B cell (primary cell): ENCODE data around the gene CXCR6. TPM values are rescaled to one million over a fixed set of nuclear protein-coding genes. Genes with fewer than 3 reads are reported as not detected.

Source experiments
- ATAC-seq: fragments of 200-7000 bp; cut with Tn5 transposase; one replicate; pipeline ENCODE4 v1.10.0; 2021; ENCODE audit warnings: low read depth, mild to moderate bottlenecking, moderate number of reproducible peaks, moderate library complexity
- CTCF ChIA-PET: fragments of 350-600 bp; sonication (Branson Sonifier 250); formaldehyde crosslinking; loops from one replicate; lab custom pipeline; 2021; ENCODE audit warnings: antibody characterized with exemption, inconsistent platforms; lab: Charles Lee
- POLR2A ChIA-PET: fragments of 350-600 bp; sonication (Branson Sonifier 250); formaldehyde crosslinking; loops from one replicate; lab custom pipeline; 2021; ENCODE audit warnings: antibody characterized with exemption; lab: Charles Lee
- DNase-seq: peaks from one replicate; pipeline ENCODE4 v3.0.0; 2013
- H2AFZ ChIP-seq: 2 replicates; pipeline ENCODE4 v1.6.1; 2012; ENCODE audit warnings: mild to moderate bottlenecking, low read depth, low read length; ENCODE audit not compliant: insufficient read depth, poor library complexity, severe bottlenecking
- H3K27ac ChIP-seq, 2 donors: 1 replicate in 1 of 2; 2 replicates in 1 of 2; pipeline ENCODE4 v1.5.1; 2012 to 2013; ENCODE audit warnings: low read length in 2 of 2, mild to moderate bottlenecking in 2 of 2, moderate library complexity in 1 of 2
- H3K27me3 ChIP-seq, 4 experiments: fragments of 200-600 bp in 1 of 4; sonication (generic) in 1 of 4; replicated peaks in 1 of 4; 1 replicate in 2 of 4; 2 replicates in 2 of 4; pipeline versions ENCODE4 v1.6.1 to v1.7.0; 2013 to 2016; ENCODE audit warnings: low read length in 3 of 4, mild to moderate bottlenecking in 2 of 4, mixed read lengths in 1 of 4, moderate library complexity in 1 of 4; ENCODE audit not compliant: insufficient read depth in 4 of 4, control insufficient read depth in 3 of 4; ENCODE audit errors: control extremely low read depth in 1 of 4
- H3K36me3 ChIP-seq, 2 experiments: replicated peaks in 1 of 2; 1 replicate in 1 of 2; 2 replicates in 1 of 2; pipeline versions ENCODE4 v1.6.1 to v1.7.1; 2013; ENCODE audit warnings: low read length in 1 of 2; ENCODE audit not compliant: insufficient read depth in 2 of 2, control insufficient read depth in 1 of 2; ENCODE audit errors: control extremely low read depth in 1 of 2, extremely low read depth in 1 of 2
- H3K4me1 ChIP-seq, 2 donors: fragments of 200-600 bp in 1 of 2; sonication (generic) in 1 of 2; 1 replicate in 1 of 2; 2 replicates in 1 of 2; pipeline versions ENCODE4 v1.5.1 to v1.6.1; 2013 to 2017; ENCODE audit warnings: low read length in 2 of 2; ENCODE audit not compliant: control insufficient read depth in 2 of 2, insufficient read depth in 2 of 2
- H3K4me2 ChIP-seq: replicated peaks from 2 replicates; pipeline ENCODE3; 2012; ENCODE audit warnings: mild to moderate bottlenecking, low read depth, low read length; ENCODE audit not compliant: poor library complexity, severe bottlenecking
- H3K4me3 ChIP-seq, 5 experiments: fragments of 200-600 bp in 1 of 5; sonication (generic) in 1 of 5; 1 replicate in 3 of 5; 2 replicates in 2 of 5; pipeline versions ENCODE4 v1.5.1 to v1.7.0; 2011 to 2016; ENCODE audit warnings: low read length in 4 of 5, mild to moderate bottlenecking in 4 of 5, low read depth in 2 of 5, control low read depth in 1 of 5, moderate library complexity in 1 of 5; ENCODE audit not compliant: insufficient read depth in 1 of 5; ENCODE audit errors: control extremely low read depth in 1 of 5, extremely low read depth in 1 of 5
- H3K79me2 ChIP-seq: fragments of 200-600 bp; sonication (generic); one replicate; pipeline ENCODE4 v1.6.0; 2016; ENCODE audit warnings: low read length; ENCODE audit not compliant: control insufficient read depth, insufficient read depth
- H3K9ac ChIP-seq: fragments of 200-600 bp; sonication (generic); 2 replicates; pipeline ENCODE4 v1.6.1; 2017; ENCODE audit warnings: mild to moderate bottlenecking, low read length, moderate library complexity
- H3K9me3 ChIP-seq, 3 donors: one replicate each; pipeline versions ENCODE4 v1.6.1 to v1.7.1; 2013; ENCODE audit warnings: low read length in 2 of 3; ENCODE audit not compliant: control insufficient read depth in 2 of 3, insufficient read depth in 1 of 3; ENCODE audit errors: control extremely low read depth in 1 of 3
- H4K20me1 ChIP-seq: 2 replicates; pipeline ENCODE4 v1.6.0; 2012; ENCODE audit warnings: mild to moderate bottlenecking, low read length; ENCODE audit not compliant: insufficient read depth, control insufficient read depth, poor library complexity, severe bottlenecking
- H3K27ac Mint-ChIP-seq: one replicate; pipeline ENCODE4 v1.8.0; 2021; ENCODE audit warnings: mixed read lengths
- H3K27me3 Mint-ChIP-seq: one replicate; pipeline ENCODE4 v1.8.0; 2021; ENCODE audit warnings: mixed read lengths
- H3K4me1 Mint-ChIP-seq: one replicate; pipeline ENCODE4 v1.8.0; 2021; ENCODE audit warnings: mixed read lengths
- H3K4me3 Mint-ChIP-seq: one replicate; pipeline ENCODE4 v1.8.0; 2021; ENCODE audit warnings: mixed read lengths
- H3K9me3 Mint-ChIP-seq: one replicate; pipeline ENCODE4 v1.8.0; 2022; ENCODE audit warnings: mixed read lengths; ENCODE audit not compliant: insufficient read depth
- CTCF ChIP-seq: fragments of 200-600 bp; IDR thresholded peaks from one replicate; pipeline ENCODE4 v1.8.0; 2022; ENCODE audit warnings: antibody characterized with exemption, mild to moderate bottlenecking
- EZH2 ChIP-seq: IDR thresholded peaks from 2 replicates; pipeline ENCODE4 v1.6.1; 2012; ENCODE audit warnings: borderline replicate concordance, low read depth, mild to moderate bottlenecking, moderate library complexity, low read length; ENCODE audit not compliant: insufficient read depth, poor library complexity, severe bottlenecking
- WGBS: methylation state at CpG from one replicate; pipeline ENCODE4 v1.1.5; 2013; ENCODE audit warnings: missing lambda C conversion rate; ENCODE audit not compliant: insufficient coverage; 5-methylcytosine and 5-hydroxymethylcytosine counted together
- intact Hi-C: fragments of 100-400 bp; cut with micrococcal nuclease; formaldehyde crosslinking; loops from one replicate; pipeline ENCODE4 v1.10.0; 2022
- polyA plus RNA-seq: library from polyadenylated mRNA; depleted of rRNA; stranded (reverse); fragments of >200 nt; gene quantifications from 2 replicates; pipeline ENCODE4 v1.2.3, GENCODE V29; 2012
- total RNA-seq, 2 donors: library from RNA; stranded (reverse); fragments of 120-200 nt in 1 of 2; gene quantifications; 1 replicate in 1 of 2; 2 replicates in 1 of 2; pipeline versions ENCODE4 v1.2.3 to v1.2.4, GENCODE V29; 2013 to 2022

Gene CXCR6
- total and polyA plus RNA-seq, 2 donors (not counting 1 experiment from before 2014, with no cell fraction given) = not detected

DNA sequence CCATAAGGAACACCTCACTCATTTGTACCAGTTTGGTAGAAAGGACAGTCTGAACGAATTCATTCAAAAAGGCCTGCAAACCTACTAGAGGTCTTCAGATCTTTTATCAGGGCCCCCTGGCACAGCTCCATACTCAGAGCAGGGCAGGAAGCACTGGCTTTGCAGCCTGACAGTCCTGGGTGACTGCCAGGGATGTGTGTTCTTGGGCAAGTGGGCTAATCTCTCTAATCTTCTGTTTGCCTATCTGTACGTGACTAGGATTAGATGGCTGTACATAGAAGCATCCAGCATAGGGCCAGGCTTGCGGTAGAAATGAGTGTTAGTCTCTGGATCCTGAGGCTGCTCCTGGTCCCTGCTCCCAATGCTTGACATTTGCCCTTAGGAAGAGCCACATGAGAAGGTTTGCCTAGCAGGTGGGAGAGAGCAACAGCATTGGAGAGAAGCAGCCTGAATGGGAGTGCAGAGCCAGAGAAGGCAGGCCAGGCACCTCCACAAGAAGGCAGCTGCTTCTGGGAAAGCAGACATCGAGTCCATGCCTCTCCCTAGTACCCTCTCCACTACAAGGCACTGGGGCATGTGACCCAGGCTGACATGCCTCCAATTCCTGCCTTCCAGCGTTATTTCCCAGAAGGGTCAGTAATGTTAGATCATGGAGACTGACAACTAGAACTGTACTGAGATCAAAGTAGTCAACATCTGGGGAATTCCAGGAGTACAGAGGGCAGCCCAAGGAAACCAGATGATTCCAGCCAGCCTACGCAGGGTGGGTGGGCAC lies 1.0 kb upstream of the CXCR6 start:
- Histone ChIP-seq H3K9me3 (no peaks in the 10 kb centered on the region), H3K27ac (no peak overlapping the region), H3K36me3 (peaks cover 2 to 30% of the 10 kb centered on the region in 2 experiments), H3K4me3 (no peak overlapping the region), H3K79me2 (no peaks in the 10 kb centered on the region), H3K4me2 (no peak overlapping the region), H2AFZ (no peak overlapping the region), H3K4me1 (peaks cover 0 to 5% of the 10 kb centered on the region in 2 donors), H4K20me1 (no peaks in the 10 kb centered on the region), H3K9ac (no peak overlapping the region), H3K27me3 (no peaks in the 10 kb centered on the region)
- ChIA-PET POLR2A (no interaction called here), CTCF (interaction anchor here (0.6 to 4.4 kb wide), 3 partner anchors 134 to 426 kb away, joined by 4 to 30 read pairs (median 11); no protein-coding TSS in a partner anchor)
- no peaks in the 10 kb centered on the region for H3K9me3 Mint-ChIP-seq
- no peak overlapping the region for H3K27ac Mint-ChIP-seq
- no peak overlapping the region for H3K4me3 Mint-ChIP-seq
- ATAC-seq (no peak), DNase-seq (no peak)
- no peaks in the 10 kb centered on the region for H3K27me3 Mint-ChIP-seq
- intact Hi-C loops = no loop called here
- no peaks in the 10 kb centered on the region for H3K4me1 Mint-ChIP-seq
- no peak for TF ChIP-seq CTCF
- no peak for TF ChIP-seq EZH2
- WGBS = 83% methylated on average over 4 of the region's 6 CpGs

GRCh38 chr3:45944830-45945620 lies 1.8 kb downstream of the CXCR6 start:
- ChIA-PET CTCF (interaction anchor here (0.6 to 4.4 kb wide), 3 partner anchors 135 to 433 kb away, joined by 3 to 30 read pairs (median 6); no protein-coding TSS in a partner anchor), POLR2A (no interaction called here)
- intact Hi-C loops = no loop called here
- ATAC-seq (no peak), DNase-seq (no peak)
- Histone ChIP-seq H3K4me3 (no peak overlapping the region), H3K36me3 (peaks cover 2 to 50% of the 10 kb centered on the region in 2 experiments), H3K4me2 (no peak overlapping the region), H3K9ac (no peak overlapping the region), H3K9me3 (no peaks in the 10 kb centered on the region), H2AFZ (no peak overlapping the region), H4K20me1 (no peaks in the 10 kb centered on the region), H3K27me3 (no peaks in the 10 kb centered on the region), H3K27ac (no peak overlapping the region), H3K79me2 (no peaks in the 10 kb centered on the region), H3K4me1 (no peaks in the 10 kb centered on the region)
- H3K27me3 Mint-ChIP-seq = no peaks in the 10 kb centered on the region
- WGBS = 100% methylated on average over 5 of the region's 5 CpGs
- H3K9me3 Mint-ChIP-seq = no peaks in the 10 kb centered on the region
- H3K27ac Mint-ChIP-seq = no peak overlapping the region
- H3K4me1 Mint-ChIP-seq = no peaks in the 10 kb centered on the region
- no peak overlapping the region for H3K4me3 Mint-ChIP-seq
- TF ChIP-seq CTCF (no peak), EZH2 (no peak)
